RPMI7951 (cell line): ENCODE measurements around the gene IFNAR1. TPM values are rescaled to one million over a fixed set of nuclear protein-coding genes. Genes with fewer than 3 reads are reported as not detected.

ENCODE experiments used
- DNase-seq: peaks from one replicate; pipeline ENCODE4 v3.0.0-alpha.2; 2012; ENCODE audit warnings: low read depth
- total RNA-seq: library from RNA; depleted of rRNA; stranded (reverse); fragments of >200 nt; shearing (Covaris generic); gene quantifications from 2 replicates; pipeline ENCODE4 v1.2.3, GENCODE V29; 2014; rRNA removed

IFNAR1 gene
- total RNA-seq, result 16.7 and 19.3 TPM in 2 replicates

DNA sequence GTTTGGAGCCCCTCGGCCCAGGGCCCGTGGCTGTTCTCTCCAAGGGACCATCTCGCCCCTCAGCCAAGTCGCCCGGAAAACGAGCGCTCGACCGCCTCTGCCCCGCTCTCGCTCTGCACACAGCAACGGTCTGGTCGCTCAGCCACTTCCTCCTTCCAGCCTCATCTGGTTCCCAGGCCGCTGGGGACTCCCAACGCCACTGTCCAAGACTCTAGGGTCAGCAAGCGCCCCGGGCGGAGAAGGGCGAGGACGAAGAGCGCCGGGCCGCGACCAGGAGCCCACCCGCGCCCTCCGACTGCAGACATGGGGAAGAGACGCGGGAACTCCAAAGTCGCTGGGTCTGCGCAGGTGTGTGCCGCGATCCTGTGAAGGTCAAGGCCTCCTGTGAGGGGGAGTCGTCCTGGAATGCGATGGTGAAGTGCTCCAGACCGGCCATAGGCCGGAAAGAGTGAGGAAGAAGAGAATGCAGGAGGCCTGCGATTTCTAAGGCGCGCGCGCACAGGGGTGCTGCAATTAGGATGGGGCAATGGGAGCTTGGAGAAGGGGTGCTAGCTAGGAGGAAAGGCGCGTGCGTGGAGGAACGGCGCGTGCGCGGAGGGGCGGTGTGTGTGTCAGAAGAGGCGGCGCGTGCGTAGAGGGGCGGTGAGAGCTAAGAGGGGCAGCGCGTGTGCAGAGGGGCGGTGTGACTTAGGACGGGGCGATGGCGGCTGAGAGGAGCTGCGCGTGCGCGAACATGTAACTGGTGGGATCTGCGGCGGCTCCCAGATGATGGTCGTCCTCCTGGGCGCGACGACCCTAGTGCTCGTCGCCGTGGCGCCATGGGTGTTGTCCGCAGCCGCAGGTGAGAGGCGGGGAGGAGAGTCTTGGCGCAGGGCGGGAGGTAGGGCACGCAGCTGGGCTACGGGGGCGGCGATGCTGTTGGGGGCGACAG is at the start of gene IFNAR1:
TSS of gene IFNAR1 (plus strand) at position 680 of the 931 bp plus-strand sequence. CDS start at position 766, 86 bp downstream.
- peak; percentile 94 for DNase-seq

DNA sequence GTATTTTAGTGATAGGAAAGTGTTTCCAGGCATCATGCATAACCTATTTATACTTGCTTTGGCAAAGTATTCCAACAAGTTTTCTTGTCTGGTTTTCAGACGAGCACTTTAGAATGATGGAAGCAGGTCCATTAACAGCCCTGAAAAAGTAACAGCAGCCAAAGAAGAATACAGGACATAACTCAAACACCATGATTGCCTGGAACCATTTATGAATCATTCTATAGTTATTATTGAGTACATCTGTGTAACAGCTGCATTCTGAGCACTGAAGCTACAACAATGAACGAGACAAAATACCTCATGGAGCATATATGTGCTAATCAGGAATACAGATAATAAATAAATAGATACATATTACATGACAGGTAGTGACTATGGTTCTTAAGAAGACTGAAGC is 46.0 kb upstream of the IFNAR1 start:
- DNase-seq, result peak; percentile 29

DNA sequence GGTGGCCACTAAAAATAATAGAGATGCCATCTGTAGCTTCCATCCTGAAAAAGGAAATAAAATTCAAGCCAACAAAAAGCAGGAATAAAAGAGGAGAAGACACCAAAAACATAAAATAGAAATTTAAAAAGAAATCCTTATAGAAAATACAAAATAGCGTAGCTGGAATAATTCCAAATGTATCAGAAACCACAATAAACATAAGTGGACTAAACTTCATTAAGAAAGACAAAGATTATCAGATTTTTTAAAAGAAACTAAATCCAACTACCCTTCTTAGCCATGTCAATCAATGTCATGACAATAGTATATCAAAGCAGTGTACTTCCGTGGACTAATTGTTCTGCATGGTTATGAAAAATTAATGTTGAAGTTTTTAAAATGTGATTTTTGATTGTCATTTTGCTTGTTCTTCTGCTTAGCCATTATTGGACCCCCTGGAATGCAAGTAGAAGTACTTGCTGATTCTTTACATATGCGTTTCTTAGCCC is 45.4 kb upstream of the IFNAR1 start:
- no peak for DNase-seq

DNA sequence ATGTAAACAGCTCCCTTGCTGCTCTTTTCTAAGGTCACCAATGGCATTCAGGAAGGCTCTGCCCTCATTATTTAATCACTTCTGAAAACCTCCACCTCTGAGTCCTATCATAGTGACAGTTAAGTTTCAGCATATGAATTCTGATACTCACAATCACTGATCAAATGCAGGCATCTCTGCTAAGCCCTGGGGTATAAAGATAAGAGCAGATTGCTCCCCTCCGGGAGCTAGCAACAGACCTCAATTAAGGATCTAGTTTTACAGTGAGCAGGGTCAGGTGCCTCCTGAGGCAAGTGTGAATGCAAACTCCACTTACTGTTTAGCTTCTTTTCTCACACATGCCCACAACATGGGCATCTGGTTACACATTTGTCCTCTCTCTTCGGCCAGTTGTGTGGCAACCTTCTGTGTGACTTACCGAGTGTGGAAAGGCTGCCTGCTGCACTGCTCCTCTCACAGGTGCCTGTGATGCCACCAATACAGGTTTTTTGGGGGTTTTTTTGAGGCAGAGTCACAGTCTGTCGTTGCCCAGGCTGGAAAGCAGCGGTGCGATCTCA is 43.6 kb upstream of the IFNAR1 start:
- DNase-seq, result no peak

DNA sequence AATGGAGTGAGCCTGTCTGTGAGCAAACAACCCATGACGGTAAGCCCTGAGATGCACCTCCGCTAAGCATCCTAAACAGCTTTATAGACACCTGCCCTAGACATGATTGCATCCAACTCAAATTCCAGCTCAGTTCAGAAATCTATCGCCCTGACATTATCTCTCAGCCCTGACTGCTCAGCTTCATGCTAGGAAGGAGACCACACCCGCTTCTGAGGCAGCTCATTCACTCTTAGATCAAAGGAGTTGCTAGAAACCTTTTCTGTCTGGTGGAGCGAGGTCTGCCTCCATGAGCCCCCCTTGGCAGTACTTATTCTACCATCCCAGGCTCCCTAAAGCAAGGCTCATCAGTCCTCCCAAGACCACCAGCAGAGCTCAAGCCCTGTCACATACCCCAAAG is 41.6 kb upstream of the IFNAR1 start:
- DNase-seq, result no peak

DNA sequence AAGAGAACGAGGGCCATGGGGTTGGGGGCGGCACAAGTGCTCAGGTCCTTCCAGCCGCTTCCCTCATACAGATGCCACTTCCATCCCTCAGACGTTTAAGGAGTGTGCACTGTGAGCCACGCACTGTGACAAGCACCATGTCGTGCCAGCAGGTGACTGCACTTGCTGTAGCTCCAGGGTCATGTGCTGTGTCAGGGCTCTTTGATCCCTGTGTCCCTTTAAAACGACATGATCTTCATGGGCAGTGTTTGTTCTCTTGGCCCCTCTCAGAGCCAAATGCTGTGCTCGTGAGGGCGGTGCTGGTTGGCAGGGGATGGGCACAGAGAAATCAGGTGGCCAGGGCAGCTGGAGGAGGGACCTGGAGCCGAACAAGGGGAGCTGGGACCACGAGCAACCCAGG is 38.7 kb upstream of the IFNAR1 start:
- DNase-seq, result no peak

DNA sequence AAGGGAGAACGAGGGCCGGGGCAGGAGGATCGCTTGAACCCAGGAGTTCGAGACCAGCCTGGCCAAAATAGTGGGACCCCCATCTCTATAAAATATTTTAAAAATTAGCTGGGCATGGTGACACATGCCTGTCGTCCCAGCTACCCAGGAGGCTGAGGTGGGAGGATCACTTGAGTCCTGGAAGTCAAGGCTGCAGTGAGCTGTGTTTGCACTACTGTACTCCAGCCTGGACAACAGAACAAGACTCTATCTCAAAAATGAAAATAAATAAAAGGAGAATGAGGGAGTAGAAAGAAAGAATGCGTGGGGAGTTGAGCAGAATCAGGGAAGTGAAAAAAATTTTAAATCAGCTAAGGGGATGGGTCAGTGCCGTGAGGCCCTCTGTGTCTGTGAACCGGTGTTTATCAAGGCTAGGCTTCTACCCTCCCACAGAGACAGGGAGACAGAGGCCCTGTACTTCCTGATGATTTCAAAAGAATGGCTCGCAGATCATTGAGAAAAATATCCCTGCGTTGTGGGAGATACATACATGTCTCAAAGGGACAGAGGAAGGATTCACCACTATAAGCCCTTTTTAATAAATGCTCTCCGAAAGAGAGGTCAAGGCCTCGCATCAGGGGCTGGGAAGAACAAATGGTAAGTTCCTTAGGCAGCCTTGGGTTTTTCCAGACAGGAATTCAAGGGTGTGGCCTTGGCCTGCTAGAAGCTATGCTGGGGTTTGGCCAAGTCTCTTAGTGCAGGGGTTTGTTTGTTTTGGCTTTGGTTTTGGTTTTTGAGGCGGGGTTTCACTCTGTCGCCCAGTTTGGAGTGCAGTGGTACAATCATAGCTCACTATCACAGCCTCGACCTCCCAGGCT is 37.9 kb upstream of the IFNAR1 start:
- DNase-seq, result peak; percentile 85

DNA sequence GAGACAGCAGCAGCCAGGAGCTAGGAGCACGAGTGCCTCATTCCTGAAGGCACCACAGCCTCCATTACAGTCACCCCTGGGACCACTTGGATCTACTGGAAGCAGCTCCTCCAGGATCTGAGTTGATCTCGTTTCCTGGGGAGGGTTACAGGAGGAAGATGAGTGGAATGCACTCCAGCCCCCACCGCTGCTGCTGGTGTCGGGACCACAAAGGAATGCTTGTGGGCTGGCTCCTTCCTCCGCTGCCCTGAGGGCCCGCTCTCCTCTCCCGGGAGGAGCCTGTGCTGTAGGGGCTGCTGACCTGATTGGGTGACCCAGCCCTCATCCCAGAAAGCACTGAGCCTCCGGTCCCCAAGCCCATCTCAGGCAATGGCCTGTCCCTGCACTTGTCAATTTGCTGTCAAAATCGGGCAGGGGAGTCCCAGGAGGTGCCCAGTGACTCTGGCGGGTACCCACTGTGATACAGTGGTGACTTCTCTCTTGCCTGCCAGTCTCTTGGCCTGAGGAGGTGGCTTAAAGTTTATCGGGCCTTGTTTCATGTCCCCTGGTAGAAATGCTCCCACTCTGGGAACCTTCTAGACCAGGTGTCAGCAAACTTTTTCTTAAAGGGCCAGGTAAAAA is 35.5 kb upstream of the IFNAR1 start:
- peak; percentile 86 for DNase-seq

DNA sequence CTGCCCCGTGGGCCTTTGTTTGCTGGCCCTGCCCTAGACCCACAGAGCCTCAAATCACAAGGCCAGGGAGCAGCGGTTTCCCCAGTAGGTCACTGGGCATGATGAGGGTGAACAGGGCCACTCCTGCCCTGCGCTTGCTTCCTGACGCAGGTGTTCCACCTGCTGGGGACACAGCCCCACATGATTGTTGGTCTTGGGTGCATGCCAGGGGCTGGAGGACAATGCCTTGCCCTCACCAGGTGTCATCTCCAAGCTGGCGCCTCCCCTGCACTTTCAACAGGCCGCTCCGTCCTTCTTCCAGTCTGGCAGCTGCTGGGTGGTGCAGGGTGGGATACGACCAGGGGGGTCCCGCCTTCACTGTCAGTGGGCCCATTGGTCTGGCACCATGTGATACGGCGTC is 34.3 kb upstream of the IFNAR1 start:
- DNase-seq, result no peak

DNA sequence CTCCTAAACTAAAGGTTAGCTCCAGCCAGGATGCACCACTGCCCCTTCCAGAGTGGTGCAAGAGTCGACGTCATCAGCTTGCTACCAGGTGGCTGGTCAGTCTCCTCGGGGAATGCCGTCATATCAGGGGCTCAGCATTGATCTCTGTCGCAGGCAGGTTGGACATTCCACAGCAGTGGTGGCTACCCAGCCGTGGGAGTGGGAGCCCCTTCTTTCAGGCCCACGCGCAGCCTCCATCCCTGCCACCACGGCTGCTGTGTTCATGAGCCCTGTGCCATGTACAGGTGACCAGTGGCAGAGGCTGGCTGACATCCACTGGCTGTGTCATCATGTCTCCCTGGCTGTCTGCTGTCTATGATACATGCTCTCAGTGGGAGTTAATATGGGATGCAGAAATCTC is 33.1 kb upstream of the IFNAR1 start:
- DNase-seq, result no peak

DNA sequence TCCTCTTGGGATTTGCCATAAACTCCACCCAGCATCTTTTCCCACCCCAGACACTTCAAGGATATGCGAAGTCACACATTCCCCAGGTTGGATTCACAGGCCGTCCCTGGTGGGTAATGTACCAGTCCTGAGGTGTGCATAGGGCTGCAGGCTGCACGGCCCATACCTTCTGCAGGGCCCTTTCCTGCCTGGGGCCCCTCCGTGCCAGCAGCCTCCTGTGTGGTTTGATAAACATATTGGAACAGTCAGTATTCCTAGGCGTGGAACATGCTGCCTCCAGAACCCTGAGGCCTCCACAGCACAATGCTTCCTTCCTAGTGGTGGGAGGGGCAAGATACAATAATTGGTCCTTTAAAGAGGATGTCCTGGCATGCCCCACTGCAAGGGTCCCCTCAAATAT is 32.0 kb upstream of the IFNAR1 start:
- DNase-seq, result no peak

DNA sequence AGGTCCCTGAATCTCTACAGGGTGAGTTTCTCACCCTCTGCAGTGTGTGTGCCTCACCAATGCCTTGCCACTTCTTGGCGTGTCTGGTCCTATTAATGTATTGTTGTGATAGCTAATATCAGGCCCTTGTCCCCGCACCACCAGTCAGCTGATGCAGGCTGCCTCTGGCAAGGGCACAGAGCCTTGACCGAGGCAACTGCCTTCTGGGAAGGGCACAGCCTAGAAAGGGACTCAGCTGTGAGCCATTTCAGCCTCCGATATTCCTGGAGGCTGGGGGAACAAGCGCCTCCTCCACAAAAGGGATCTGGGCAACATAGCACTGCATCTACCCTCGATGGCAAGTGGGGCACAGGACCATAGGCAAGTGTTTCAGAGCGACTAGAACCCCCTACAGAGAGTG is 31.6 kb upstream of the IFNAR1 start:
- DNase-seq, result no peak

DNA sequence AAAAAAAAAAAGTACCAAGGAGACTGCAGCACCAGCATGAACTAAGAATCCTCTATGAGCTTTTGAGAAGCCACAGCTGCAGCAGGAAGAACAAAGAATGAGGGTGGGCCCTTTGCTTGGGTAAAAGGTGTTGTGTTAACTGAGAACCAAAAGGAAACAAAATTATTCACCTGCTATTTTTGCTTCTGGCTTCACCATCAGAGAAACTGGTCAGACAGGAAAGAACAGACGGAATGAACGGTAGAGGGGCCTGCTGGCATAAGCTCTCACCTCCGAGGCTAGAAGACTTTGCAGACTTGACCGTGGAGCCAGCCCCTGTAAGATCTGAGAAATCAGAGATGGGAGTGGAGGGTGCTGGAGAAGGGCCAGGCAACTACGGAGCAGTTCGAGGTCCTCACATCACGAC is 31.0 kb upstream of the IFNAR1 start:
- DNase-seq, result no peak

DNA sequence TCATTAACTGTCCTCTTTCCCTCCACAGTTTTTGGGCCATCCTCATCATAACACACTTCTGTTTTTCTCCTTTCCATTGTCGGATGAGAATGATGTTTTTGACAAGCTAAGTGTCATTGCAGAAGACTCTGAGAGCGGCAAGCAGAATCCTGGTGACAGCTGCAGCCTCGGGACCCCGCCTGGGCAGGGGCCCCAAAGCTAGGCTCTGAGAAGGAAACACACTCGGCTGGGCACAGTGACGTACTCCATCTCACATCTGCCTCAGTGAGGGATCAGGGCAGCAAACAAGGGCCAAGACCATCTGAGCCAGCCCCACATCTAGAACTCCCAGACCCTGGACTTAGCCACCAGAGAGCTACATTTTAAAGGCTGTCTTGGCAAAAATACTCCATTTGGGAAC is 28.6 kb upstream of the IFNAR1 start:
- DNase-seq, result no peak

DNA sequence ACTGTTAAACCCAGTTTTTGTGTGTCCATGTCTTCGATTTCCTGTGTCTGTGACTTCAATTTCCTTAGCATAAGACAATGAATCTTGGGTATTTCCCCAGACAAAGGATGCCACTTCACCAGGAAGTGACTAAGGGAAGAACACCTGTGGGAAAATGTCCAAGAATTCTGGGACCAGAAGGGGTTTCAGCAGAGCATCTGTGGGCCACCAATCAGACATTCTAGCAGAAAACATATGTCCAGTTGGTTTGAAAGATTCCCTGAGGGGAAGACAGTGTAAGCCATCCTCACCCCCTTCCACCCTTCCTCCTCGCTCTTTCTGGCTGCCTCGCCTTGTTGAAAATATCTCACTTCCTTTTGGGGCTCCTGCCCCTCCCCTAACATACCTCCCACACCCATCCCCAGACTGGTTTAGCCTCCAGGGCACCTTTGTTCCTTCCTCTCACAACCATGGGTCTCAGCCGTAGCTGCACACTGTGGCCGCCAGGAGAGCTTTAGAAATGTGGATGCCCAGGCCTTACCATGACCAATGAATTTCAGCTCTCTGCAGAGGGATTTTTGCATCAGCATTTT is 25.5 kb upstream of the IFNAR1 start:
- peak; percentile 26 for DNase-seq

DNA sequence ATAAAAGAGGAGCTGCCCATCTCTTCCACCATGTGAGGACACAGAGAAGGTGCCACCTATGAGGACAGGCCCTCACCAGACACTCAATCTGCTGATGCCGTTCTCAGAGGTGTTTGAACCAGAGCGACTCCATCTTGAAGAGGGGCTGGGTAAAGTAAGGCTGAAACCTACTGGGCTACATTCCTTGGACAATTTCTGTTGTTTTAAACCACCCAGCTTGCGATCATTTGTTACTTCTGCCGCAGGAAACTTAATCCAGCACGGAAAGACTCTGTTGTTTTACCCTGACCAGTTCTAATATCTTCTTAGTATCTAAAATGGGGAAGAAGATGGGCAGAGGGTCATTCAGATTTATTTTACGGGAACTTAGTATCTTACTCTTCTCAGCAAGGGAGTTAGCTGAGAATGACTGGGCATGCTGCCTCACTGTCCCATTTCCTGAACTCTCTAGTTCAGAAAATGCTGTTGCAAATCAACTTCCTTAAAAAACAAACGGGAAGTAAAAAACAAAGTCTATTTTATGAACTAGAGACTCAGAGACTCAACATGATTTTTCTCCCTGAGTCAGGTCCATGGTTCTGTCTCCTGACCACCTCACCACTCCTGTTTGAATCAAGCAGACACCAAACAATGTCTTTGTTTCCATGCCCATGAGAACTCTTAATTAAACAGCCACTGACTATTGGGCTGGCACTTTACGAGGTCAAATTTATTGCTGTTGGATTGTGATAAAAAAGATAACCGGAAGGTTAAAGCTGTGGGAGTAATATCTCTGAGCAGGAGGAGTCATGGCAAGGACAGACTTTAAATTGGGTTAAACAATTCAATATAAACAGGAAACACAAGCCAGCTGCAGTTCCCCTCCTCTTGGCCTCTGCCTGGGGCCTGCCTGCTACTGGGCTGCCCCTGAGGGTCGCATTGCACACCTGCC is 23.8 kb upstream of the IFNAR1 start:
- peak; percentile 23 for DNase-seq

DNA sequence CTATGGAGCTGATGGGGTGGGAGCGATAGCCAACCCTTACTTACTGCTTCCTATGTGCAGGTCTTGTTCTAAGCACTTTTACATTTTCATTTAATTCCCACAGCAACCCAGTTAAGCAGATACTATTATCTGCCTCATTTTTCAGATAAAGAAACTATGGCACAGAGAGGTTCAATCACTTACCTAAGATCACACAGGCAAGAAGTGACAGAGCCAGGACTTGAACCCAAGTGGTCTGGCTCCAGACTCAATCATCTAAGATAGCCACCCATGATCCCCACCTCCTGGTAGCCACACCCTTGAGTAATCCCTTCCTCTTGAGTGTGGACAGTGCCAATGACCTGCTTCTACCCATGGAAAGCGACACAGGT is 23.2 kb upstream of the IFNAR1 start:
- DNase-seq, result no peak

DNA sequence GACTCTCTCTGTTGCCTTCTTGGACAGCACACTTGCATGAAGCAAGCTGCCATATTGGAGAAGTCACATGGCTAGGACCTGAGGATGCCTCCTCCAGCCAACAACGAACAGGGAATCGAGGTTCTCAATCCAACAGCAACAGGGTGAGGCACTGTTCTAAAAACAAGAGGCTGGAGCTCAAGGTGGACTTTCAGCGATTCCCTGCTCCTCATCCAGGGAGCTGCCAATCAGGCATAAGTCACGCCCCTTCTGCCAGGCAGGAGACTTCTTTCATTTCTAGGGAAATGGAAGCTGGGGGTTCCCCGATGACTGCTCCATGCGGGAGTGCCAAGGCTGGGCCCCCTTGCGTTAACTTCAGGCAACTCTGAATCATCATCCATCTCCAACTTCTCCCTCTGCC is 22.7 kb upstream of the IFNAR1 start:
- DNase-seq, result peak; percentile 13

DNA sequence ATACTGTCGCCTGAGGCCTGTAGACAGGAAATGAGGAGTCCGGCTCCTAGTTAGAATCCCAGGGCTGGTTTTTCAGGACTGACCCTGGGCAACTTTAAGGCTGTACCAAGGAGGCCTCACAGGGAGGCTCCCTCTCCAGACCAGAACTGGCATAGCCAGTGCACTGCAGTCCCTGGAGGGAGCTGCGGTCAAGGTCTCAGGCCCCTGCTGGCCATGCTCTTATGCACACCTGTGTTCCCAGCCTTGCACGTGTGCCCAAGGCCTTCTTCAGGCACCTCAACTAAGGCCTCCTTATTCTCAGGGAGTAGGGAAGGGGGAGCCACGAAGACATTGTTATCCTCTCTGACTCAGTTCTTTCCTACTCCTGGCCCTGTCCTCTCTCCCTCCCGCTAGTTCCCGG is 22.0 kb upstream of the IFNAR1 start:
- DNase-seq, result no peak

DNA sequence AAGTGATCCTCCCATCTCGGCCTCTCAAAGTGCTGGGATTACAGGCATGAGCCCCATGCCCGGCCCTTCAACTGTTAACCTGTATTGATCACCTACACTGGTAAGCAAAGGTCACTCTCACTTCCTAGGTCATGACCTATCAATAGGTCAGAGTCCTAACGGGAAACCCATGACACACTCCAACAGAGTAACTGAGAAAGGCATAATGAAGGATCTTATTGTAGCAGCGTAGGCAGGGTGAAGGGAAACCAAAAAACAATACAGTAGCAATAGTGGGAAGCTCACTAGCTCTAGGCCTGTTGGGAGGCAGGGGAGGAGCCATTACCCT is 19.5 kb upstream of the IFNAR1 start:
- no peak for DNase-seq

DNA sequence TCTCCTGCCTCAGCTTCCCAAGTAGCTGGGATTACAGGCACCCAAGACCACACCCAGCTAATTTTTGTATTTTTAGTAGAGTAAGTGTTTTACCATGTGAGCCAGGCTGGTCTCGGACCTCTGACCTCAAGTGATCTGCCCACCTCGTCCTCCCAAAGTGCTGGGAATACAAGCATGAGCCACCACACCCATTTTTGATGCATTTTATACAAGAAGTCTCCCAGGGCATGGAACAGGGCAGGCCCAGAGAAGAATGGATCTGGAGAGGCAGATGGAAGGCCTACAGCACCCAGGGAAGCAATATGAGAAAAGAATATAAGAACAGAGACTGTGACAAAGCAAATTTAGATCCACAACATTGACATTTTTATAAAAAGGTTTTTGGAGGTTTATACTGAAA is 18.8 kb upstream of the IFNAR1 start:
- no peak for DNase-seq
